GM06990 (cell line): ENCODE data around the gene CELSR2.

ENCODE experiments used
- DNase-seq: peaks from one replicate; pipeline ENCODE4 v3.0.0-alpha.2; 2011; ENCODE audit not compliant: insufficient read length; ENCODE audit errors: extremely low read depth
- H3K27me3 ChIP-seq: replicated peaks from 2 replicates; pipeline ENCODE4 v1.6.0; 2011; ENCODE audit warnings: low read length; ENCODE audit not compliant: control insufficient read depth, insufficient read depth
- H3K36me3 ChIP-seq: 2 replicates; pipeline ENCODE4 v1.5.1; 2011; ENCODE audit warnings: low read length; ENCODE audit not compliant: control insufficient read depth, insufficient read depth
- H3K4me3 ChIP-seq: replicated peaks from 2 replicates; pipeline ENCODE4 v1.5.1; 2011; ENCODE audit warnings: low read depth, mild to moderate bottlenecking, control low read depth, low read length
- CTCF ChIP-seq: IDR thresholded peaks from 2 replicates; pipeline ENCODE4 v1.5.1; 2011; ENCODE audit warnings: low read length, control low read depth, mild to moderate bottlenecking, inconsistent platforms; ENCODE audit not compliant: insufficient read depth, poor library complexity, severe bottlenecking

Gene CELSR2

GRCh38 chr1:109248797-109249629, at the start of gene CELSR2:
TSS of gene CELSR2 (plus strand) at chr1:109249539. CDS start at chr1:109250080, 541 bp downstream.
- no peaks in the 10 kb centered on the region for H3K36me3 ChIP-seq
- H3K4me3 ChIP-seq = peak within 1 kb of the TSS; percentile 35
- TF ChIP-seq CTCF = no peak
- DNase-seq = peak; percentile 65
- H3K27me3 ChIP-seq = no peaks in the 10 kb centered on the region; the same call in 1 of the 2 replicates

GRCh38 chr1:109199710-109200109, 49.6 kb upstream of the CELSR2 start:
- H3K36me3 ChIP-seq = no peaks in the 10 kb centered on the region
- DNase-seq = no peak
- no peak for TF ChIP-seq CTCF
- H3K27me3 ChIP-seq = no peaks in the 10 kb centered on the region; the same call in 1 of the 2 replicates
- H3K4me3 ChIP-seq = no peak overlapping the region

- DNase-seq = no peak
- H3K36me3 ChIP-seq = no peaks in the 10 kb centered on the region
- H3K27me3 ChIP-seq = no peaks in the 10 kb centered on the region; the same call in 1 of the 2 replicates
- peak; percentile 68 for TF ChIP-seq CTCF
- no peak overlapping the region for H3K4me3 ChIP-seq
These were observed 48.1 kb upstream of the CELSR2 start for GRCh38 chr1:109201123-109201703.

GRCh38 chr1:109204484-109204883, 44.9 kb upstream of the CELSR2 start:
- TF ChIP-seq CTCF = no peak

GRCh38 chr1:109206339-109206738, 43.0 kb upstream of the CELSR2 start:
- H3K4me3 ChIP-seq = no peak overlapping the region
- TF ChIP-seq CTCF = no peak
- DNase-seq = no peak
- H3K36me3 ChIP-seq = no peaks in the 10 kb centered on the region
- no peaks in the 10 kb centered on the region for H3K27me3 ChIP-seq

More at GRCh38 chr1:109204484-109204883, 44.9 kb upstream of the CELSR2 start:
- no peak for DNase-seq
- Histone ChIP-seq H3K4me3 (no peak overlapping the region), H3K27me3 (no peaks in the 10 kb centered on the region), H3K36me3 (no peaks in the 10 kb centered on the region)
